HepG2 (cell line): ENCODE measurements around the gene MYH9. TPM values are rescaled to one million over a fixed set of nuclear protein-coding genes. Genes with fewer than 3 reads are reported as not detected.

Source experiments
- ARID4A ChIP-seq: sonication (generic); formaldehyde crosslinking; IDR thresholded peaks from 2 replicates; pipeline ENCODE4 v1.5.0; 2020; ENCODE audit warnings: mild to moderate bottlenecking, missing genetic modification reagents, borderline replicate concordance
- ARID5B ChIP-seq: IDR thresholded peaks from 2 replicates; pipeline ENCODE4 v1.4.0; 2020; ENCODE audit warnings: mild to moderate bottlenecking, missing genetic modification reagents
- E2F5 ChIP-seq: sonication (generic); formaldehyde crosslinking; conservative IDR thresholded peaks from 2 replicates; pipeline ENCODE4 v1.4.0; 2020; ENCODE audit warnings: missing genetic modification reagents
- KDM2A ChIP-seq: sonication (generic); formaldehyde crosslinking; IDR thresholded peaks from 2 replicates; pipeline ENCODE4 v1.4.0; 2020; ENCODE audit warnings: low read depth, missing genetic modification reagents, borderline replicate concordance
- LBX2 ChIP-seq: sonication (generic); formaldehyde crosslinking; IDR thresholded peaks from 2 replicates; pipeline ENCODE4 v1.5.0; 2020; ENCODE audit warnings: missing genetic modification reagents, mild to moderate bottlenecking, borderline replicate concordance
- NCOA2 ChIP-seq: sonication (generic); formaldehyde crosslinking; IDR thresholded peaks from 2 replicates; pipeline ENCODE4 v1.8.0; 2022; ENCODE audit warnings: inconsistent platforms
- RAD21 ChIP-seq: fragments of 450-650 bp; formaldehyde crosslinking; IDR thresholded peaks from 2 replicates; pipeline ENCODE4 v1.5.0; 2020; ENCODE audit warnings: mild to moderate bottlenecking
- SAP130 ChIP-seq: IDR thresholded peaks from 2 replicates; pipeline ENCODE4 v1.6.1; 2016; ENCODE audit warnings: low read depth
- SMAD1 ChIP-seq: sonication (generic); formaldehyde crosslinking; IDR thresholded peaks from 2 replicates; pipeline ENCODE4 v1.4.0; 2020; ENCODE audit warnings: missing genetic modification reagents, low read depth, mild to moderate bottlenecking, borderline replicate concordance
- SOX6 ChIP-seq, 2 experiments: fragments of 450-650 bp in 1 of 2; sonication (generic) in 1 of 2; formaldehyde crosslinking in 1 of 2; IDR thresholded peaks; 2 replicates each; pipeline versions ENCODE4 v1.4.0 to v1.6.1; 2017 to 2020; ENCODE audit warnings: antibody characterized with exemption in 1 of 2, mild to moderate bottlenecking in 1 of 2, missing genetic modification reagents in 1 of 2
- TMF1 ChIP-seq: sonication (generic); formaldehyde crosslinking; IDR thresholded peaks from 2 replicates; pipeline ENCODE4 v1.8.1; 2022; ENCODE audit warnings: low read depth, missing genetic modification reagents
- ZNF281 ChIP-seq: sonication (generic); formaldehyde crosslinking; IDR thresholded peaks from 2 replicates; pipeline ENCODE4 v1.4.0; 2020; ENCODE audit warnings: missing genetic modification reagents, borderline replicate concordance
- ZNF333 ChIP-seq: sonication (generic); formaldehyde crosslinking; IDR thresholded peaks from 2 replicates; pipeline ENCODE4 v1.4.0; 2020; ENCODE audit warnings: mild to moderate bottlenecking, missing genetic modification reagents, borderline replicate concordance
- ZNF557 ChIP-seq: sonication (generic); formaldehyde crosslinking; IDR thresholded peaks from 2 replicates; pipeline ENCODE4 v1.4.0; 2020; ENCODE audit warnings: missing genetic modification reagents
- ZNF691 ChIP-seq: sonication (generic); formaldehyde crosslinking; IDR thresholded peaks from 2 replicates; pipeline ENCODE4 v1.4.0; 2020; ENCODE audit warnings: missing genetic modification reagents, low read depth, mild to moderate bottlenecking, borderline replicate concordance
- polyA plus RNA-seq, 8 experiments: library from polyadenylated mRNA; depleted of rRNA in 3 of 8; stranded (reverse) in 7 of 8; unstranded in 1 of 8; fragments of >200 nt; fragmentation: Illumina TruSeq in 4 of 8; extraction: Trizol in 4 of 8; gene quantifications; 2 replicates each; pipeline versions ENCODE4 v1.2.1 to v1.2.3, GENCODE V29; 2011 to 2016; ENCODE audit warnings: low read depth in 4 of 8, missing spikeins in 1 of 8, mixed read lengths in 1 of 8; ENCODE audit not compliant: insufficient read depth in 1 of 8
- total RNA-seq, 5 experiments: library from RNA; depleted of rRNA; stranded (reverse); fragments of >200 nt; fragmentation: Illumina TruSeq; extraction: Trizol; gene quantifications; 2 replicates each; pipeline ENCODE4 v1.2.3, GENCODE V29; 2016; ENCODE audit warnings: low read depth in 1 of 5

Gene MYH9
- total and polyA plus RNA-seq, 2 of the 13 experiments (the other 11 are each of a cell fraction or from before 2014, with no cell fraction given) = 50.7 to 98.5 TPM

- TF ChIP-seq LBX2 (CRISPR knock-in tag) = no peak
- no peak for TF ChIP-seq KDM2A
- TF ChIP-seq TMF1 (CRISPR knock-in tag) = no peak
- no peak for TF ChIP-seq RAD21 (CRISPR knock-in tag)
- TF ChIP-seq ZNF281 (CRISPR knock-in tag) = no peak
- TF ChIP-seq ZNF691 (CRISPR knock-in tag) = no peak
- no peak for TF ChIP-seq SMAD1
- TF ChIP-seq ZNF333 = no peak
- peak; percentile 70 for TF ChIP-seq ARID5B (CRISPR knock-in tag)
- TF ChIP-seq NCOA2 (CRISPR knock-in tag) = peak; percentile 55
- TF ChIP-seq ZNF557 = no peak
- TF ChIP-seq E2F5 = no peak
- peak; percentile 32; the same call in 1 of the 2 replicates for TF ChIP-seq ARID4A (CRISPR knock-in tag)
- TF ChIP-seq SOX6 (IDR thresholded peaks at IDR 0.05) = no peak
- peak; percentile 78 for TF ChIP-seq SOX6 (CRISPR knock-in tag; IDR thresholded peaks at IDR 0.05)
- TF ChIP-seq SAP130 (CRISPR knock-in tag) = peak; percentile 55
These were observed 24.3 kb downstream of the MYH9 start (continued) for GRCh38 chr22:36363349-36363981.
